Frontal cortex (tissue), 4 donors: Measurements from ENCODE around the gene NRF1. TPM values are rescaled to one million over a fixed set of nuclear protein-coding genes. Genes with fewer than 3 reads are reported as not detected.
"Not testable (repeated sequence)": the region's sequence is repeated elsewhere in the genome, so short reads cannot be mapped to it uniquely, and the experiment has no call there.

ENCODE experiments used
- DNase-seq, 2 donors: peaks; one replicate each; pipeline ENCODE4 v3.0.0; 2012; ENCODE audit warnings: low spot score in 2 of 2
- FAIRE-seq: peaks from 2 replicates; lab custom pipeline; 2012; peaks lifted over from hg19 to GRCh38; lab: Jason Lieb, UNC
- total RNA-seq: library from RNA; depleted of rRNA; stranded (reverse); fragments of >200 nt; gene quantifications from one replicate; pipeline ENCODE4 v1.2.3, GENCODE V29; 2014
- donor health status: control.
- donor health status: control.
- donor health status: control.

The NRF1 gene
- total RNA-seq, 1 donor from 2014 or later: 19.2 TPM

- DNase-seq (no peak), FAIRE-seq (no peak)
Measured at GRCh38 chr7:129789652-129790051, 178.1 kb downstream of the NRF1 start.

DNA sequence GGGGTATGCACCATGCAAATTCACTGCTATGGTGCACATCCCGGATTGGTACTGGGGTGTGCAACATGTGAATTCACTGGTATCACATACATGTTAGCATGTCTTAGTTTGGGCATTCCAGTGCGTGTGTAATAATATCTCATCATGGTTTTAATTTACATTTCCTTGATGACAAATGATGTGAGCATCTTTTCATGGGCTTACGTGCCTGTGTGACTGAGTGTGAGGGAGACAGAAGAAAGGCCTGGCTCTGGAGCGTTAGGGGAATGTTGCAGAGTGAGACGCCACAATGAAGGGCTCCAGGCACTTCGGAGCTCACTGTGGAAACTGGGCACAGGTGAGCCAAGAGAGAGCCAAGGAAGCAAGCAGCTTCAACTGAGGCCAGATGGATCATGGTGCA, 178.6 kb downstream of the NRF1 start:
- FAIRE-seq (no peak), DNase-seq (no peak)

DNA sequence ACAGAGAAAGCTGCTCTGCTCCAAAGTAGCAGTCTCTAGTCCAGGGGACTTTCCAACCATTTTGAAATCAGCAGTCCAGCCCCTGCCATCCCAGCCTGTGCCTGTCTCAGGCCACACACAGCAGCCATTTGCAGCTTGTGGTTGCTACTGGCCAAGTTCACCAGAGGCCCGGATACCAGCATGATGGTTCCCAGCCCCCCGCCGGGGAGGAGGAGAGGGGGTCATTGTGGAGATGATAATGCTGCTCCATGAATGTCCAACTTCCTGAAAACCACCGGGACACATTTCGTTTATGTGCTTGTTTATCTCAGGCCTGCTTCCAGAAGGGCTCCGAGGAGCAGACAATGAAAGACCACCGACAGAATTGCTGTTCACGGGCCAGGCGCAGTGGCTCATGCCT, 181.2 kb downstream of the NRF1 start:
- no peak for FAIRE-seq
- DNase-seq: no peak

DNA sequence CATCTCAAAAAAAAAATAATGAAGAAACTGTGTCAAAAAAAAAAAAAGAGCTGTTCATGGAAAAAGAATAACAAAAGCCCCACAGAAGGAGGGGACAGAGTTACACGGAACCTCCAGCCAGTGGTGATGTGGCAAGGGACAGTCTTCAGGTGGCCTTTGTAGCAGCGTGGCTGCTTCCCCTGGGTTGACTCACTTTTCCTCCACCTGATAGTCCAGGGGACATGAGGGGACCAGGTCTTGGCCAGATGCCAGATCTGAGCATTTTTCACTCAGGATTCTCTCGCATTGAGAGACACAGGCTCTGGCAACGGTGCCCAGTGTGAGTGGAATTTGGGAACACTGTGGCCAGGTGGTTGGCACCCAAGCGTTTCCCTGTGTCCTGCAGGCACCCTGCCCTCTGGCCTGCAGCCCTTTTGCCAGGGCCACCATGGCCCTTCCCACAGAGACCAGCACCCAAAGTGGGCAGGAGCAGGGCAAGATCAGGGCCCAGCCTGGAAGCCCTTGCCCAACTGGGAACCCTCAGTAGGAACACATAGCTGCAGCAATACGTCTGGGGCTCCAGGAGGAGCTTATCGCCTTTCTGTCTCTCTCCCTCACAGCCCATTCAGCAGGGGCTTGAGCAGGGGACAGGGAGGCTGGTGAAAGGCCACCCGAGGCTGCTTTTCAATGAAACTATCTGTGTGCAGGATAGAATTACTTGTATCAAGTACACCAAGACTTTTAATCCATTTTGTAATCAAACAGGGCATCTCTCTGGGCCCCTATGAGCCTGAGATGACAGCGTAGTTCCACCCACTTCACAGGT, 182.2 kb downstream of the NRF1 start:
- FAIRE-seq: no peak
- no peak for DNase-seq

DNA sequence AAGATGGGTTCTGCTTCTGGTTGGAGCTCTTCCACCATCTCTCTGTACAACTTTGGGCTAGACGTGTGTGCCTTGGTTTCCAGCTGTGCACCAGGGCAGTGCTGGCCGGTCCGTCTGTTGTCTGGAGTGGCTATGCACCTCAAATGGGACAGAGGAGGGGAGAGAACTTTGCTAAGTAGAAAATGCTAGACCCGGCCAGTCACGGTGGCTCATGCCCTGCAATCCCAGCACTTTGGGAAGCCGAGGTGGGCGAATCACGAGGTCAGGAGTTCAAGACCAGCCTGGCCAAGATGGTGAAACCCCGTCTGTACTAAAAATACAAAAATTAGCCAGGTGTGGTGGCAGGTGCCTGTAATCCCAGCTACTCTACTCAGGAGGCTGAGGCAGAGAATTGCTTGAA, 182.9 kb downstream of the NRF1 start:
- not testable (repeated sequence) for FAIRE-seq

GRCh38 chr7:129796186-129796775, 184.8 kb downstream of the NRF1 start:
- DNase-seq (peak in 1 of 2 donors; percentile 1), FAIRE-seq (no peak)

More for the DNA sequence above, 182.9 kb downstream of the NRF1 start:
- DNase-seq: not testable (repeated sequence)

DNA sequence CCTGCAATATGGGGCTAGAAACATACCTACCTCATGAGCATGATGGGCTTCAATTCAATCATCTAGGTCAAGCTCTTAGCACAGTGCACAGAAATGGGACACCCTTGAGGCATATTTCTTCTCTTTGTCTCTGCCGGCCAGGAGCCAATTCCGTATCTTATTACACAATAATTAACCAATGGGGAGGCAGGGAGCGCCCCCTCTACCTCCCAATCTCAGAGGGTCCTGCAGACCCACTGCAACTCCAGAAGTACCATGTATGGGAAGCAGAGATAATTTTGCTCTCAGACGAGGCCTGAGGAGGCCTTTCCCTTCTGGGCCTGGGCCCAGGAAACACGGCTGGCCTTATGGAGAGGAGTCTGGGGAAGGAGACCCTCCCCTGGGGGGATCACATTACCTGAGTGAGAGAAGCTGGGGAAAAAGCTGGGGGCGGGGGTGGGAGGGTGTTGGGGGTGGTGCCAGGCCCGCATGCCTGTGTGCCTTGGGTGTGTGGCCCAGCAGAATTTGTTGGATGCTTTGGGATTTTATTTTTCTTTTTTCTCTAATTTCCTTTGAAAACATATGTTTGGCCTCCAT, 185.8 kb downstream of the NRF1 start:
- FAIRE-seq (no peak), DNase-seq (no peak)

DNA sequence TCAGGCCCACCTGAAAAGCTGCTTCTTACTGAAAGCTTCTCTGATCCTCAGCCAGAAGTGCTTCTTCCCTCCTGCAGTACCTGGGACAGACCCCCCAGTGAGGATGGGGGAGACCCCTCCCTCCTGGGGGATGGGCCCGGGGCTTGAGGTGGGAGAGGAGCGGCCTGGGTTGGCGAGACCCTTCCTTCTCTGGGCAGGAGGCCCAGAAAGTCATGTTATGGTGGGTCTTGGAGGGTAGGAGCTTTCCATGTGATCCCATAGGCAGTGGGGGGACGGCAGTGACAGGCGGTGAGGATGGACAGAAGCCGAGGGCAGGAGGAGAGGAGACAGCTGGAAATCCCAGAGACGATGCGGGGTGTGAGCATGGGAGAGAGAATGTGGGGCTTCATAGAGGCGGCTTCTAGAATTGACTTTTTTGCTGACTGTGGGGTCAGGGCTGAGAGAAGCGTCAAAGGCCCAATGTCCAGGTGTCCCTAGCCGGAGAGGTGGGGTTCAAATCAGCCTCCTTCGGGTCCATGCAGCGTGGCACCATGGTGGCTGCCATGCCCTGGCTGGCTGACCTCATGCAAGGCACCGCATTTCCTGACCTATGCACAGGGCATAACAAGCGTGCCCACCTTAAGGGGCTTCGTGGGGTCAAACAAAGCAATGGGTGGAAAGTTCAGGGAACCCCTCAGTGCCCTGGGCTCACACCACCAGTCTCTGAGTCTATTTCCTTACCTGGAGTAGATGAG, 187.3 kb downstream of the NRF1 start:
- DNase-seq: no peak
- no peak for FAIRE-seq

DNA sequence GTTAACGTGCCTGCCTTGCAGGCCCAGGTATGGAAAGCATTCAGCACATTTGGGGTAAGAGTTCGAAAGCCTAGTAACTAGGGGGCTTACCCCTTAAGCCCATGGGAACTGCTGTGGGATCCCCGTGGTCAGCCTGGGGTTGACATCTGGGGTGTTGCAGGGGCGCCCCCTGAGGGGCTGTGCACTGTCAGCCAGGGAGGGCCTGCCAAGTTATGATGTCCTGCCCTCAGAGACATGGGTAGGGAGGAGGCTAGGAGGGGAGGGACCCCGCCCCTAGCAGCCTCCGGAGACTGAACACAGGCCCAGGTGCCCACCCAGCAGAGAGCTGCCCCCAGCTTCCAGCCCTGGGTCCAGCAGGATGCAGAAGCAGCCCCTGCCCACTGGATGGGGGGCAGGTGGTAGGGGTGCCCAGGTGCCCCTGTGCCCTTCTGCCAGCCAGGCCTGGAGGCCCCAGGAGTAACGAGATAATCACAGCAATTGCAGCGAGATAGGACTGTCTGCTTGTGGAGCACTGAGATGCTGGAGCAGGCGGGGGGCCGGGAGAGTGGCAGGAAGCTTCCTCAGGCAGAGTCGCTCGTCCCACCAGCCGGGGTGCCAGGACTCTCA, 187.9 kb downstream of the NRF1 start:
- FAIRE-seq (no peak), DNase-seq (no peak)

GRCh38 chr7:129800901-129801300, 189.4 kb downstream of the NRF1 start:
- DNase-seq (no peak), FAIRE-seq (no peak)

DNA sequence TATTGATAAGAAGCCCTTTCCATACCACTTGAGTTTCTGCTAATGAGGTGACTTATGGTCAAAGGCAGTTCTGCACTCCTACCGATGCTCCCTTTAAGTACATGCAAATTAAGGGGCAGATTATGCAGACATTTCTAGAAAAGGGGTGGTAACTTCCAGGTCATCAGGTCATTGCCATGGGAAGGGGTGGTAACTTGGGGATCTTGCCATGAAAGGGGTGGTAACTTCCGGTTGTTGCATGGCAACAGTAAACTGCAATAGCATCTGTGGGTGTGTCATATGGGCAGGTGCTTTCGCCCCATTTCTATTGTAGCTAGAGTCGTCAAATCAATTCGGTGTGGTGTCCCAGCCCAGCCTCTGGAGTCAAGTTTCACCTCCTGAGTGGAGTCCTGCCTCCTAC, 190.4 kb downstream of the NRF1 start:
- DNase-seq: no peak
- no peak for FAIRE-seq

DNA sequence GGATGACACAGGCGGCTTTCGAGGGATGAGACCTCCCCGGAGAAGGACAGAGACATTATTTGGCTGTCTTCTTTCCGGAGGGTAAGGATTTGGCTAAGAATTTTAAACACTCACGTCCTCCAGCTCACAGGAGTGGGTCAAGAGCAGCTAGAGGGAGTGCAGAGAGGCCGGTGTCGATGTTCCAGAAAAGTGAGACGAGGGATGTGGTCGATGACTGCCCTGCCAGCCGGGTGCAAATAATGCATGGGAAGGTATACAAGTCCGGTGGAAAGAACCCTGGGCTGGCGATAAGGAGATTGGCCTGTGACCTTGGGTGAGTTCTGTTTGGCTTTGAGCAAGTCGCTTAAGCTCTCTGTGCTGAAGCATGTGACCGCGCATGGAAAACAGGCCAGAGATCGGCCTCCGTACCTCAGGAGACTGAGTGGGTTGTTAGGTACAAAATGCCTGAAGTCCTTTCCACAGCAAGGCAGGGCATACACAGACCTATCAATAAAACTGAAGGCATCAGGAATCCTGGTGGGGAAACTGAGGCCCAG, 192.1 kb downstream of the NRF1 start:
- DNase-seq (no peak), FAIRE-seq (no peak)

DNA sequence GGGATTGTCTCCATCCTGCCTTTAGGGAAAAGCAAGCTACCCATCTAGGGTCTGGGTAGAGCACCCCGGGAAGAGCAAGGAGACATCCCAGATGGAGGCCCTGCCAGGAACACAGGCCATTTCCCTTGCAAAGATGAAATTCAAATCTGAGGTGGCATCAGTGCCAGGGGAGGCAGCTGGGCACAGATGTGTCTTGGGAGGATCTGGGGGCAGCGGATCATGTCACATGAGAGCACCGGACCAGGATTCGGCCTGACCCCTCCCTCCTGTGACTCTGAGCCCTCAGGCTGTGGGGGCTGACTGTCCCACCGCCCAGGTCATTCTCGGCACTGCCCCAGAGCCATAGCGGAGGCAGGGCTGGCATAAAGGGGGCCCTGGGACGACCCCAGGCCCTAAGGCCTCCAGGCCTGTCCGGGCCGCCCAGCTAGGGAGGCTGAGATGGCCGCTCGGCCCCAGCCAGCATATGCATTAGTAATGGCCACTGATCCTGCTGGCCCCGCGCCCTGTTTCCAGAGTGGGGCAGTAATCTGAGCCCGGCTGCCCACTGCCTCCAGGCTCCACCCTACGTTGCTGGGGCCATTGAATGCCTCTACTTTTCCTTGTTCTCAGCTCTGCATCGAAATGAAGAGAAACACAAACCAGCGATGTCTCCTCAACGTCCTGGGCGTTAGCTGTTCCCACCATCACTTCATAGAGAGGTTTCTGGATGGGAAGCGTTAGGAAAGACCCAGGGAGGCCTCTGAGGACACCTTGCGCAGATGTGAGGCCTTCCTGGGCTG, 192.8 kb downstream of the NRF1 start:
- no peak for DNase-seq
- FAIRE-seq: no peak

GRCh38 chr7:129804890-129805719, 193.6 kb downstream of the NRF1 start:
- FAIRE-seq (no peak), DNase-seq (no peak)
